ENCODE measurements around the gene PNPLA2. TPM values are rescaled to one million over a fixed set of nuclear protein-coding genes. Genes with fewer than 3 reads are reported as not detected.

The PNPLA2 gene, protein sequence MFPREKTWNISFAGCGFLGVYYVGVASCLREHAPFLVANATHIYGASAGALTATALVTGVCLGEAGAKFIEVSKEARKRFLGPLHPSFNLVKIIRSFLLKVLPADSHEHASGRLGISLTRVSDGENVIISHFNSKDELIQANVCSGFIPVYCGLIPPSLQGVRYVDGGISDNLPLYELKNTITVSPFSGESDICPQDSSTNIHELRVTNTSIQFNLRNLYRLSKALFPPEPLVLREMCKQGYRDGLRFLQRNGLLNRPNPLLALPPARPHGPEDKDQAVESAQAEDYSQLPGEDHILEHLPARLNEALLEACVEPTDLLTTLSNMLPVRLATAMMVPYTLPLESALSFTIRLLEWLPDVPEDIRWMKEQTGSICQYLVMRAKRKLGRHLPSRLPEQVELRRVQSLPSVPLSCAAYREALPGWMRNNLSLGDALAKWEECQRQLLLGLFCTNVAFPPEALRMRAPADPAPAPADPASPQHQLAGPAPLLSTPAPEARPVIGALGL
- polyA plus RNA-seq (ENCODE audit: insufficient read length in 10 of 10), result 10 to 100 TPM; 18.4 to 32.9 (median 27.9) TPM
- long read RNA-seq, donor 1, partial matches to known transcripts, result 12 of 12 reads
- long read RNA-seq, donor 1, other reads (novel, unspliced or antisense), result 0 of 12 reads
- long read RNA-seq, donor 2, partial matches to known transcripts, result 8 of 8 reads
- long read RNA-seq, donor 2, other reads (novel, unspliced or antisense), result 0 of 8 reads
- long read RNA-seq, donor 3, result 0 reads
- long read RNA-seq, donor 4, partial matches to known transcripts, result 5 of 5 reads
- long read RNA-seq, donor 4, other reads (novel, unspliced or antisense), result 0 of 5 reads
- long read RNA-seq, donor 5, partial matches to known transcripts, result 13 of 13 reads
- long read RNA-seq, donor 5, other reads (novel, unspliced or antisense), result 0 of 13 reads
- long read RNA-seq, donor 6, partial matches to known transcripts, result 19 of 19 reads
- long read RNA-seq, donor 6, other reads (novel, unspliced or antisense), result 0 of 19 reads
- long read RNA-seq, donor 7, result 0 reads
- long read RNA-seq, donor 8, partial matches to known transcripts, result 5 of 5 reads
- long read RNA-seq, donor 8, other reads (novel, unspliced or antisense), result 0 of 5 reads
- long read RNA-seq, donor 9, result 0 reads

- peak in 1 of 3 donors; percentile 55 for DNase-seq
Measured at GRCh38 chr11:818396-819128, at the start of gene PNPLA2. Gene PNPLA2, plus strand, starts transcription at chr11:818914. Its CDS starts 805 bp downstream, at chr11:819719.

GRCh38 chr11:769887-770641, 48.6 kb upstream of the PNPLA2 start:
- DNase-seq, result no peak

DNA sequence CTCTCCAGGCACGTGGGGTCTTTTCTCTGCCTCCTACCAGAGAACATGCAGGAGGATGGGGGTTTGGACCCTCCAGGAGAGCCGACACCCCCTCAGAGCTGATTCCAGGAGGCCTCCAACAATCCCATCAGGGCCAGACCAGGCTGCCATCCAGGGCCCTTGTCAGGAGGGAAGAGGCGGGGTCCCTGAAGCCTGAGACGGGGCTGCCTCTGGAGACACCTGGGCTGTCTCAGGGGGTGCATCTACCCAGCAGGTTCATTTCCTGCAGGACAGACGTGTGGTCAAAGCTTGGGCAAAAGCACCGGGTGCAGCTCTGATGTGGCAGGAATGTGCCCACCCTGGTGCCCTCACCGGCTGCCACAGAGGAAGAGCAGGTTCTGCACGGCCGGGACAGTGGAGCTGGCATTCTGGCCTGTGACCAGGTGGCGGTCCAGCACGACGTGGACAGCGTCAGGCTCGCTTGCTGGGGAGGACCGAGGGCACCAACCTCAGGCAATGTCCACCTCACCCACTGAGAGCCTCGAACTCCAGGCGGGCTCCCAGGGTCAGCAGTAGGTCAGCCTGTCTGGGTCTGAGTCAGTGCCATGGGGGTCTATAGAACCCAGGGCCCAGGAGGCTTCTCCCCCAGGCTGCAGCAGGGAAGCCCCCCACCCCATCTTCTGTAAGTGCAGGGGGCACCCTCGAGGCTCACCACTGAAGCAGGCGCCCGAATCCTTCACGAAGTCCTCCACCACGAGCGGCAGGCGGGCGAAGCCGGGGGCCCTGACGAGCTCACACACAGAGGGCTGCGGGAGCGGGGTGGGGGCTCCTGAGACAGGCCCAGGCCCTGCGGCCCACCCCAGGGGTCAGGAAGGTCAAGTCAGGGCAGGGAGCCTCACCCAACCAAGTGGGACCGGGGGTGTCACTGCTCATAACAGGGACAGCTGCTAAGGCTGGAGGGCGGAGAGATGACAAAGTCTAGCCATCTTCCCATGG, 47.8 kb upstream of the PNPLA2 start:
- peak in 1 of 3 donors; percentile 0 for DNase-seq

- peak in 1 of 3 donors; percentile 1 for DNase-seq
Measured at GRCh38 chr11:771617-772204, 47.0 kb upstream of the PNPLA2 start.

DNA sequence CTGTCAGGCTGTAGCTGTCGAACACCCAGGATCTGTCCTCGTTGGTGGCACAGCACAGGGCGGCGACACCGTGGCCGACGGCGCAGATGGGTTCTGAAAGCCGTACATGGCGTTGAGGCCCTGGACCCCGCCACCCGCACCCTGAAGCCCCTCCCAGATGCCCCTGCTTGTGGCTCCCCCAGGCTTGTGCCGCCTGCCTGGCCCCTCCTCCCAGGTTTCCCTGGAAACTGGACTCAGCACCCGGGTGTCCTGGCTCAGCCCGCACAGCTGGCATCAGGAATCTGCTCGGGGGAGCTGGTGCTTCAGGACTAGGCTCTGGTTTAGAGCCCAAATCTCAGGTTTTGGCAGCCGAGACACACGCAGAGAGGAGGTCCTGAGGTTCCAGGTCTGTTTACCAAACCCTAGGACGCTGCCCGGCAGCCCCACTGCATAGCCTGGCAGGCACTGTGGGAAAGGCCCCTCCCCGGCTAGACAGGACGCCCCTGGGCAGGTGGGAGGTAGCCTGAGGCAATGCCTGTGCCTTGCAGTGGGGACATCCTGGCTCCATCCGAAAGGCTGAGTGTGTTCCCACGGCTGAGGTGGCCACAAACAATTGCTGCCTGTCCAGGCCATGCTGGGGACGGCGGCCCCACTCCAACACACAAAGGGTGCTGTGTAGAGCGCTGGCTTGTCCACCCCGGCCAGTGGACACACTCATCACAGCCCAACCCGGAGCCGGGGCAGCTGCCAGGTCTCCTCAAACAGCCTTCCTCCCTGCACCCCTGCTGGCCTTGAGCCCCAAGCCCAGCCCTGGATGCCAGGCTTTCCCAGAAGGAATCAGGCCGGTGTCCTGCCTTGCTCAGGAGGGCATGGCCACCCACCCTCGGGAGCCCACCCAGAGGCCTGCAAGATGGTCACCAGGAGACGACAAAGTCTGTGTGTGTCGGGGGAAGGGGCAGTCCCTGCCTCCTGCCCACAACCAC, 46.0 kb upstream of the PNPLA2 start:
- DNase-seq, result peak in 1 of 3 donors; percentile 3

DNA sequence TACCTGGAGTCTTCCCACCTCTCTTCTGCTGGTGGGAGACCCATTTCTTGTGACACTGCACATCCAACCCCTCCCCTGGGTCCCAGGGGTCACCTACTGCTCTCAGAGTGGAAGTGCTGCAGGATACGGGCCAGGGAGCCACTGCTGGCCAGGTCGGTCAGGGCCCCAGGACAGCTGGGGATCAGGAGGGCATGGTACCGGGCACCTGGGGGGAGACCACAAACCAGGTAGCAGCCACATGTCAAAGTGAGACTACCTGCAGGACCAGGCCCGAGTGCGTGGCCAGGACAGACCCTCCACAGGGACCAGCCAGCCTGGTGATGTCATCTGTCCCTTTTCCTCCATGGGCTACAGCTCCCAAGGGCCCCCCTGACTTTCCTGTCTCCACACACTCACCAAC, 45.3 kb upstream of the PNPLA2 start:
- peak in 1 of 3 donors; percentile 1 for DNase-seq

DNA sequence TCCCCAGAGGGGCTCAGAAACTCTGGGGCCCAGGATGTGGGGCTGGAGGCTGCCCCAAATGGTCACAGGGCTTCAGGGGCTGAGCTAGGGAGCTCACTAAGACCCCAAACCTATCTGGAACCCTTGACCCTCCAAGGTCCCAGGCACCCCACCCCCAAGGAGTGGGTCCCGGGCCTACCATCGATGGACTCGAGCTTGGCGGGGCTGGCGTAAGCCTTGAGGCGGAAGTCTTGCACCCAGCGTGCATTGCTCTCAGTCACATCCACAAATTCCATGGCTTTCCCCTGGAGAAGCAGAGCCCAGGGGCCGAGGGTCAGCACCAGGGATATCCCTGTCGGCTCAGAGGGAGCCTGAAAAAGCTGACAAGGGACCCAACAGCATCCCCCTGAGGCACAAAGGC, 44.9 kb upstream of the PNPLA2 start:
- DNase-seq, result no peak

DNA sequence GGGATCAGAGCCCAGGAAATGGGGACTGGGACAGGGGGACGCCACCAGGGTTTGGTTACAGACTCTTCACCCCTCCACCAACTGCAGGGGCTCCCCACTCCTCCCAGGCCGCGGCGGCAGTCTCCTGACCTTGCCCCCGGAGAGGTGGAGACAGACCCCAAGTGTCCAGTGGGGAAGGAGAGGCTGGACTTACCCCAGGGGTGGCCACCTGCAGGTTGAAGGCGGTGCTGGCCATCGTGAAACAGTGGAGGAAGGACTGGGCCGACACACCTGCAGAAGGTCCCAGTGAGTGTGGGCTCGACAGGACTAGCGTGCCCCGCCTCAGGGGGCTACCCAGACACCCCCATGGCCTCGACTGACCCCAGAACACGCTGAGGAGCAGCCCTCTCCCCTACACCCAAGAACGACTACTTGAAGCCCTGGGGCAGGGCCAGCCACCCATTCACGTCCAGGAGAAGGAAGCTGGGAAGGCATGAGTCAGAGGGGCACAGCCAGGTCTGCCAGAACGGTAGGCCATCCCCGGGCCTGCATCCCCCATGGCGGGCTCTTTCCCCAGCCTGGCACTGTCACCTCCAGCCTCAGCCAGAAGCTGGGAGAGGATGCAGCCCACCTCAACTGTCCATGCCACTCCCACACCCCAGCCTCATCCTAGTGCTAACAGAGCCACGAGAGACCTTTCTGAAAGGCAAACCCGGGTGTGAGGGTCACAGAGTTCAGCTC, 43.7 kb upstream of the PNPLA2 start:
- no peak for DNase-seq

DNA sequence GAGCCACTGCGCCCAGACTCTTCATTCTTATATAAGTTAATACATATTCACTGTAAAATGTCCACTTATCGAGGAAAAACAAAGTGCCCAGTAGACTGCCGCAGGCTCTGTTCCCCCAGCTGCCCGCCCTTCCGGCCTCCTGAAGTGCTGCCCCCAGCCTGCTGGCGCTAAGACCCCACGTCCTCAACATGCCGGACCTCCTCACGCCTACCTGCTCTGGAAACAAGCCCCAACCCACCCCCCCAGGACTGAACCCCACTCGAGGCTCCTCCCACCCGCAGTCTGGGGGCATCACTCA, 42.5 kb upstream of the PNPLA2 start:
- DNase-seq, result no peak

- peak in 1 of 3 donors; percentile 66 for DNase-seq
Measured at GRCh38 chr11:776561-777287, 42.0 kb upstream of the PNPLA2 start.

DNA sequence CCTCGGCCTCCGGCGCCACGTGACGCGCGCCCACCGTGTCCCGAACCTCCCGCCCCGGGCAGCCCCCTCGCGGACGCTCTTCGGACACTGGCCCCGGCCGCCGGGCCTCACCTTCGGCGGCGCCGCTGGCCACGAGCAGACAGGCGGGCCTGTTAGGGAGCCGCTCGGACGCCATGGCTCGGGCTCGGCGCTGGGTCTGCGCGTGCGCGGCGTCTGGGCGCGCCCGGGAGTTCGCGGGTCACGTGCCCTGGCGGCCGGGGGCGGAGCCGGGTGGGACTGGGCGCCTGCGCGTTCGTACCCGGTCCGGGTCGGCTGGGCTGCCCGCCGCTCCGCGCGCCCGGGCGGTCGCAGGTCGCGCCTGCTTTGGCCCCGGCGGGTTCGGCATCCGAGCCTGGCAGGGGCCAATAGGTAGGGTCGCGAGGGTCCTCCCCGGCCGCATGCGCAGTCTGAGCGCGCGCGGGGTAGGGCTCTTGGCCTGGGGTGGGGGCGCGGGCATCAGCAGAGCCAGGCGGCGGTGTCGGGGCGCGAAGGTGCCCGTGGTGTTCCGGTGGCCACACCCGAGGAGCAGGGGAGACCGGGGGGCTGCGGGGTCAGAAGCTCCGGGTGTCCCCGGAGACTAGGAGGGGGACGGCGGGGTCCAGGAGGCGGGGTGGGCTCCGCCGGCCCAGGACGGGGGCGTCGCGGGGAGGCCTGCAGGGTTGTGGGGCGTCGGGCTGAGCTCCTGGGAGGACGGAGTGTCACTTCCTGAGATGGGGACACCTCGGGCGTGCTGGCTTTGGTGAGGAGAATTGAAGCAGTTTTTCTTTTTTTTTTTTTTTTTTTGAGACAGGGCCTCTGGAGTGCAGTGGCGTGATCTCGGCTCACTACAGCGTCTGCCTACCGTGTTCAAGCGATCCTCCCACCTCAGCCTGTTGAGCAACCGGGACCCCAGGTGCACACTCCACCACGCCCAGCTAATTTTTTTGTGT, 41.1 kb upstream of the PNPLA2 start, which contains the start of gene GATD1:
TSS of gene GATD1 (minus strand) at position 200 of the 968 bp plus-strand sequence. CDS start at position 175, 25 bp downstream.
- peak; percentile 90 to 97 (median 95) for DNase-seq

DNA sequence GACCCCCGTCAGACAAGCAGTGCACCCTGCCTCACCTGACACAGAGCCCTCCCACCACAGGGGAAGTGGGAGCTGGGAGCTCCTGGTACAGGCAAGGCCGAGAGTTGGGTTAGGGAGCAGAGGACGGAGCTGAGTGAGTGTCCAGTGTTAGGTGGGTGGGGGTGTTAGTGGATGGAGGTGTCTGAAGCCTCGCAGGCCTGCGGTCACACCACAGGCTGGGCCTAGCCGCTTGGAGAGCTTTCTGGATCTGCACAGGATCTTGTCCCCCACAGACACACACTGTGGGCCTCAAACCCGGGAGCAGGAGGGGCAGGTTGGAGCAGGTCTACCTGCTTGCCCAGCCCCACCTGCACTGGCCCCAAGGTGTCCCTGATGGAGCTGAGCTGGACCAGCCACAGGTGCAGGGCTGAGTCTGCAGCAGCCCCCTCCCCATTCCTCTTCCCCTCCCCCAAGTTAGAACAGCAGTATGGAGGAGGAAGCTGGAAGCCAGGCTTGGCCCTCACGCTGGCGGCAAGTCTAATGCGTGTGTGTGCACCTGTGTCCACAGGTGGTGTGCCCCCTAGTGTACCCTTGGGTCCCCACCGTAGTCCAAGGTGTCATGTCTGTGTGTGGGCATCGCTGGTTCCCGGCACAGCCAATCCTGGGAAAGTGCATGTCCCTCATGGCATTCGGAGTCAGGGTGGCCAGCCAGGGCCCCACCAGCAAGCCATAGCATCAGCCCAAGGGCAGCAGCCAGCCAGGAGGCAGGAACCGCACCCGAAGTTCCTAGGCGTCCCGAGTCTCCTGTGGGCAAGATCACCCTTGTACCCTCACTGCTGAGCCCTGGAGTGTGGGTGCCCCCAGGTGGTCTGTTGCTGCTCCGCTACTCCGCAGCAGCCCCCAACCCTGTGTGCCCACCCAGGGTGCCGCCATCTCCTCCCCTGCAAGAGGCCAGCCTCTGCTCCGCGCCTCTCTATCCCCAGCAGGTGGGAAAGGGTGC, 39.4 kb upstream of the PNPLA2 start:
- no peak for DNase-seq

DNA sequence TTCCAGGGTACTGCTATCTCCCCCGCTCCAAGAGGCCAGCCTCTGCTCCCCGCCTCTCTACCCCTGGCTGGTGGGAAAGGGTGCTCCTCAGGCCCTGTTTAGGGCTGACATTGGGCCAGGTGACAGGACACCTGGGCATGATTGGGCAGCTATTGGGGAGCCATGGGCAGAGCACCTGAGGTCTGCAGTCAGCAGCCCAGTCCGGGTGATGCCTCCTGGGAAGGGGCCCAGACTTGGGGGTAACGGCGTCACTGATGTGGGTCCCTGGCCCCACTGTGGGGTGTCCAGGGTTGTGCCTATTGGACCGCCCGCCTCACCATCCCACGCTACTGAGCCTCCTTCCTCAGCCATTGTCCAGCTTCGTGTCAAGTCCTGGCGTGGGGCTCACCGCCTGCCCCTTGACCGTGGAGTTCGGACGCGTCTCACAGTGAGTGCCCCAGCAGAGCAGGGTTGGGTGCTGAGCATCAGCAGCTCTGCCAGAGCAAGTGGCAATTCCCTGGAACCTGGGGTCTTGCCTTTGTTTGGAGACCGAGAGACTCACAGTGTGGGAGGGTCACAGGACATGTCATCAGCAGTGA, 38.7 kb upstream of the PNPLA2 start:
- DNase-seq, result no peak

All from muscle of back (tissue), 13 donors.